Endometrial microvascular endothelial cells (primary cell): Measurements from ENCODE around the gene NOXA1. TPM values are rescaled to one million over a fixed set of nuclear protein-coding genes. Genes with fewer than 3 reads are reported as not detected.

ENCODE experiments used
- in situ Hi-C: cut with HindIII; loops from 2 replicates; pipeline ENCODE4 v1.10.0; 2017; ENCODE audit warnings: low sequenced_read_pairs, low pct_unique_long_range_greater_than_20kb; ENCODE audit errors: inconsistent ontology term
- total RNA-seq: library from RNA; depleted of rRNA; stranded (reverse); fragments of >200 nt; gene quantifications from one replicate; pipeline ENCODE4 v1.2.3, GENCODE V29; 2015; ENCODE audit errors: inconsistent ontology term

Gene NOXA1
- total RNA-seq, 1 donor from 2014 or later, result 0.74 TPM

DNA sequence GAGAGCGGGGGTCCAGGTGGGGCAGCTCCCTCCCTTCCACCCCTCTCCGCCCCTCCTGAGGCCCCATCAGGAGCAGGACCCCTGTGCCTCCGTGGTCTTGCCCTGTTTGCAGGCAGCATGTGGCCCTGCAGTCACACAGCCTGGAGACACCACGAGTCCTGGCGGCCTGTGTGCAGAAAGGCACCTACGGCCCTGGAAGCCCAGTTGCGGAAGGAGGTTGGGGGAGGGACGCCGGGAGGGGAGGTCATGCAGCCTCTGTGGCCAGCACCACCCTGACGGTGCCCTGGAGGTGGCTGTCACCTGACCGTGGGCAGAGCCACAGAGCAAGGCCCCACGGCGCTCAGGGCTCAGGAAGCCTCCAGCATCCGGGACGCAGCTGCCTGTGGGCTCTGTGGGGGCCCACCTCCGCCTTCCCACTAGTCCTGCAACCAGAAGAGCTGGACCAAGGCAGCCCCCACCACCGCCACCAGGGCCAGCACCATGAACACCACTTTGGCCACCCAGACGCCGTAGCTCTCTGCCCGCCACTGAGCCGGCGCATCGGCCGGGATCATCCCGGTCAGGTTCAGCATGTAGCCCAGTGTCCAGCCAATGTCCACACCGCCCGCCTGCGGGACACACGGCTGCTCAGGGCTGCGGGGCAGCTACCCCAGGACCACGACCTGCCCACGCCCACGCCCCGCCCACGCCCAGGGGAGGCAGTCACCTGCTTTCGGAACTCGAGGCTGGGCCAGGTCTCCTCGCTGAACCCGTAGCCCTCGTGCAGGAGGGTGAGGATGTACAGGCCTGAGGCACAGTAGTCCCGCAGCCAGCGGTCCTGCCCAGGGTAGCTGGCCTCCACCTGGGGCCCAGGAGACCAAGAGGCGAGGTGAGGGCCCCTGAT, 11.5 kb downstream of the NOXA1 start:
- in situ Hi-C loops, result no loop called here

DNA sequence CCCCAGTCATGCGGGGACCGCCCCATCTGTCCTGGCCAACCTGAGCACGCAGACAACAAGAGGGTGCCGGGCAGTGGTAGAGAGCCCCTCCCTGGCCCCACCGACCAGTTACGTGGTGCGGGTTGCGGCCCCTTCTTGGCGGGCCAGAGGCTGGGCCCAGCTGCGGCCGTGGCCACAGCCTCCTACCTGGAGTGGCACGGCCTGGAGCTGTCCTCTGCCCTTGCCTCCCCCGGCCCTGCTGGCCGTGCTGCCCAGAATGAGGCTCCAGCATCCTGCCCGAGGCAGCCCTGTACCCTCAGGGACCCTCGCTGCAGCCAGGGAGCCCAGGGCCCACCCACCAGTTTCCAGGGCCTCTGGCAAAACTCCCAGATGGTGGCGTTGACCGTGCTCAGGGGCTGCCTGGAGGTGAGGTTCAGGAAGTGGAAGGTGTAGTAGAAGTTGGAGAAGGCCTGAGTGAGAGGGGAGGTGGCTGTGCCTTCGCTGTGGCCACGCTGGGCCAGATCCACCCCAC, 12.2 kb downstream of the NOXA1 start:
- in situ Hi-C loops, result no loop called here

GRCh38 chr9:137435980-137436760, 13.0 kb downstream of the NOXA1 start:
- in situ Hi-C loops, result no loop called here

DNA sequence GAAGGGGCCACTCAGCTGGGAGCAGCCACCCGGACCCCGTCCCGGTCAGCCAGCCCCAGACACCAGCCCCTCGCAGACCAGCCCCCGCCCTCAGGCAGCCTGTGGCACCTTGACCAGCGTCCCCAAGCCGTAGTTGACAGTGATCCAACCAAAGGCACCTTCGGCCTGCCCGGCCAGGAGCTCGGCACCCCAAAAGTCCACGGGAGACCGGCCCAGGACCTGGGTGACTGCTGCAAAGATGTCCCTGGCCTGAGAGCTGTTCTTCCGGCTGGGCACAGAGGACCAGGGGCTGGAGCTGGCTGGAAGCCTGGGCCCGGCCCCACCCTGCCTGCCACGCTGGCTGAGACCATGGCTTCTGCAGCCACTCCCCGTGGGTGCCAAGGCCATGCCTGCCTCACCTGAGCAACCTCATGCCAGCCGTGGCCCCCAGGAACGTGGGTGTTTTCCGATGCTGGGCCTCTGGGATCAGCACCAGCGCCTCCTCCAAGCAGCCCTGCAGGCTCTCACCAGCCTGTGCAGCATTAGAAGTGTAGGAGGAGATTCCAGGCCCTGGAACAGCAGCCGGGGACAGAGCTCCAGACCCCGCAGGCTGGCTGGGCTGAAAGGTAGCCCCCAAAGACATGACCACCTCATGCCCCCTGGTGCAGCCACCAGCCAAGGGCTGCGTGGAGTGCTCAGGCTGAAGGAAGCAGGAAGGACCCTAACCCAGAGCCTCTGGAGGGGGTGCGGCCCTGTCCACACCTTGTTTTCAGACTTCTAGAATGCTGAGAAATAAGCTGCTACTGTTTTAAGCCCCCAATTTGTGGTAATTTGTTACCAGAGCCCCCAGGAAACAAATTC, 13.8 kb downstream of the NOXA1 start:
- in situ Hi-C loops, result no loop called here

- in situ Hi-C loops, result no loop called here
These were observed 14.7 kb downstream of the NOXA1 start for GRCh38 chr9:137437691-137438590.

- in situ Hi-C loops, result no loop called here
These were observed 15.5 kb downstream of the NOXA1 start for GRCh38 chr9:137438591-137439157.

DNA sequence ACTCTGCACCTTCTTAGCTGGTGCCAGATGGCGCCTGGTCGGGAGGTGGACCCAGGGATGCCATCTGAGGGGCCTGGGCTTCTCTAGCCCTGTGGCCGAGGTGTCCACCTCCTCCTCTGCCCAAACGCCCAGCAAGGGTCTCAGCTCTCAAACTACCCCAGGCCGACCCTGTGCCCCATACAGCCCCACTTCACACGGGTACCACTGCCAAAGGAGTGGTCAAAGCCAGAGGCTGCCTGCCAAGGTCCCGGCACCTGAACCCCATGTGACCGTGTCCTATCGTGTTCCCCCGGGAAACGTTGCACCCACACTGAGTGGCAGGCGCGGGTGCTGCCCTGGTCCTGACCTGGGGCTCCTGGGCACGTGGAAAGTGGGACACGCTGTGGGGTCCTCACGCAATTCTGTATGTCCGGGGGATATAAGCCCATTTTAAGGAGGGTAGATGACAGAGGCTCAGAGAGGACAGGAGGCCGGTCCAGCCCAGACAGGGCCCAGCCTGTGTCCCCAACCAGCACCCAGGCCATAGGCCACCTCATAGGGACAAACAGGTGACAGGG, 16.0 kb downstream of the NOXA1 start:
- in situ Hi-C loops, result no loop called here

DNA sequence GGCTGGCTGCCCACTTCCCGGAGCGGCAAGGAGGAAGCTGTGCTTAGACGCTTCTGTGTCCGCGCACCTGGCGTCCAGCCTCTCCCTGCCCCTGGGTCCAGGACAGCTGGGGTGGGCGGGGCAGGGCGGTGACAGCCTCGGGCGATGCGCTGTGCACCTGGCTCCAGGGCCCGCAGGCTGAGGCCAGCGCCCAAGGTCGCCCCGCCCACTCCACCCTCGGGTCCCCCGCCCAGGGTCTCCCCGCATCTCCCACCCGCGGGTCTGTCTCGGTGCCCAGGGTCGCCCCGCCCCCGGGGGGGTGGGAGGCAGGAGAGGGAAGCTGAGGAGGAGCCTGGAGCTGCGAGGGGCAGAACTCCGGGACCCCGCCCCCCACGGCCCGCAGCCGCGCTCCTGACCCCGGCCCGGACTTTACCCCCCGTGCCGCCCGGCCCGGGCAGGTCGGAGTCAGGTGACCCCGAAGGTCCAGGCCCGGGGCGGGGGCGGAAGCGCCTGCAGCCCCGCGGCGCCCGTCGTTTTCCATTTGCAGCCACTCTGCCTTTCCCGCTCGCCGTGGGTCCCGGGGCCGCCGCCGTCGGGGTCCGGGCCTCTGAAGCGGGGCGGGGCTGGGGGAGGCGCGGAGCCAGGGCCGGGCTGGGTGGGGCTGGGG, 18.2 kb downstream of the NOXA1 start, which contains the start of gene ENTPD8:
Gene ENTPD8 (minus strand): TSS at position 69 of the 646 bp plus-strand sequence. CDS start 3,072 bp downstream, outside the sequence.
- in situ Hi-C loops, result no loop called here

DNA sequence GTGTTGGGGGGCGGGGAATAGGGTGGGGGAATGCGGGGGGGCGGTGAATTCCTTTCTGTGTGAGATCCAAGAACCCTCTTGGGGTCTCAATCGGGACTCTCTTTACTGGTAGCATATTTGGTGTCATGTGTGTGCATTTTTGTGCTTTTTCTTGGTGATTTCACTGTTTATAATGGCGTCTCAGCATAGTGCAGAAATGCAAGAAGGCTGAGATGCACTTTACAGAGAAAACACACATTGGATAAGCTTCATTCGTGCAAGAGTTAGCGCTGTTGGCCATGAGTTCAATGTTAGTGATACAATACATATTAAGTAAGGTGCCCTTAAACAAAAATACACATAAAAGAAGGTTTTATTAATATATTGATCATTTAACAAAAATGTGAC, 18.7 kb downstream of the NOXA1 start:
- in situ Hi-C loops, result no loop called here

DNA sequence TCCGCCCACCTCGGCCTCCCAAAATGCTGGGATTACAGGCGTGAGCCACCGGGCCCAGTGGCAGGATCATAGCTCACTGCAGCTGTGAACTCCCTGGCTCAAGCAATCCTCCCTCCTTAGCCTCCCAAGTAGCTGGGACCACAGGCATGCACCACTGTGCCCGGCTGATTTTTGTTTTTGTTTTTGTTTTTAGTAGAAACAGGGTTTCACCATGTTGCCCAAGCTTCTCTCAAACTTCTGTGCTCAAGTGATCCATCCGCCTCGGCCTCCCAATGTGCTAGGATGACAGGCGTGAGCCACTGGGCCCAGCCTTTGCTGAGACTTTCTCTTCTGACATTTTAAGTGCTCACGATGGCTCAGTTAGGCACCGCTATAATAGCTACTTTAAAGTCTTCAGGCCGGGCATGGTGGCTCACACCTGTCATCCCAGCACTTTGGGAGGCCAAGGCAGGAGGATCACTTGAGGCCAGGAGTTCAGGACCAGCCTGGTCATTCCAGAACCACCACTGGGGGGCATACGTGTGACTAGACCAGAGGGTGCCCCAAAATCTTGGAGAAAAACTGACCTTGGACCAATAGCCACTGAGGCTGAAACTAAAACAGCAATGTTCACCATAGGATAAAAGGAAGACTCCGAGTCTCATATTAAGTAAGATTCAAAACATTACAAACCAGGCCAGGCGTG, 21.1 kb downstream of the NOXA1 start:
- in situ Hi-C loops, result no loop called here

DNA sequence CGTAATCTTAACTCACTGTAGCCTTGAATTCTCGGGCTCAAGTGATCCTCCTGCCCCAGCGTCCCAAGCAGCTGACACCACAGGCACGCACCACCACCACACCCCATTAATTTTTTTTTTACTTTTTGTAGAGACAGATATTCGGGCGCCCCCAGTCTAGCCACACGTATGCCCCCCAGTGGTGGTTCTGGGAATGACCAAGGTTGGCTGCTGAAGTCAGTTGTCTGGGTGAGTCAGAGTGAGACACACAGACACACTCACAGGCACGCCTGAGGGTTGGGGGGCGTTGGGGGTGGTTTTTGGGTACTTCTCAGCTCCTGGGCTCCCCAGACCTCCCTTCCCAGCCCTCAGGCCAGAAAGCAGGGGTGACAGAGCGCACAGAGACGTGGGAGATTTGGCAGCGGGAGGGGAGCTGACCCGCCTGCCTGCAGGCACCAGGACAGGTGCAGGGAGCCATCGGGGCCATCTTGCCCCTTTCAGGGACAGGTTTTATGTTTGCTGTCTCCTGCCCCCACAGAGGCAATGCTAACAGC, 22.1 kb downstream of the NOXA1 start:
- in situ Hi-C loops, result no loop called here

DNA sequence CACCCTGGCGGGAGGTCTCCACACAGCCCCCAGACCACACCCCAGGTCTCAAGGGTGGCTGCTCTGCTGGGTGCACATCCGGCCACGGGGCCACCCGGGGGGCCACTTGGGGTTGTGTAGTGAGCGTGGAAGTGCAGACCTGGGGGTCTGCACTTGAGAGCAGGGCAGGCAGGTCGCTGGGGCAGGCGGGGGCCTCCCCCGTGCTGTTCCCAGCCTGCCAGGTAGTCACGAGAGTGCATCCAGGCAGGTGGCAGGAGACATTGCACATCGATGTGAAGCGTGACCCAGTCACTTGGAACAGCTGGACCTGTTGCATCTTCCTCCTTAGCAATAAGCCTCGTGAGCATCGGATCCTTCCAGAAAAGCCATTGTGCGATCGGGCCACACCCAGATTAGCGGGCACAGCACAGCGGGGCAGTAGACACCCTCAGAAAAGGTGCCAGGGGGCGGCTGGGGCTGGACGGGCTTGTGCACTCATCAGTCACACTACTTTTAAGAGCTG, 22.8 kb downstream of the NOXA1 start:
- in situ Hi-C loops, result no loop called here

DNA sequence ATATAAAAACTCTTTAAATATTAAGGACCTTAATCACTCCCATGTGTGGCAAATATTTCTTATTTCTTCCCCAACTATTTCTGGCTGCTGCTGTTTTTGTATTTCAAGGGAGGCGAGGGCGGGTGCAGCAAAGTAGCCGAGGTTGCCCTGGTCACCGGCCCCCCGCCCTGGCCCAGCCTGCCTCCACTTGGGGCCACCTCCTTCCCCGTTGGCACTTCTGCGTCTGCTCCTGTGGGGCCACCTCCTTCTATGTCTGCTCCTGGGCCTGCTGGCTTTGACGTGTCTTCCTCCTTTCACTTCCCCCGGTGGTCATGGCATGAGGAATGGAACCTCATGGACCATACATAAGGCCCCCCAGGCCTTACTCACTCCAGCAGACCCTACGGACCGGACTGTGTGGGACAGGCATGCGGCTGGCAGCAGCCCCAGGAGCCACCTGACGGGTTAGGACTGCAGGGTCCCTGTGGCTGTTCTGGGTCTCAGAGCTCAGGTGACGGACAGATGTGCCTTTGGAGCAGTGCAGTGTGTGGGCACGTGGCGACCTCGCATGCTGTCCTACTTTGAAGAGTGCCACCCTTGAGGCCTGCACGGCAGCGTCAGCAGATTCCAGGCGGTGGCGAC, 23.8 kb downstream of the NOXA1 start:
- in situ Hi-C loops, result no loop called here

DNA sequence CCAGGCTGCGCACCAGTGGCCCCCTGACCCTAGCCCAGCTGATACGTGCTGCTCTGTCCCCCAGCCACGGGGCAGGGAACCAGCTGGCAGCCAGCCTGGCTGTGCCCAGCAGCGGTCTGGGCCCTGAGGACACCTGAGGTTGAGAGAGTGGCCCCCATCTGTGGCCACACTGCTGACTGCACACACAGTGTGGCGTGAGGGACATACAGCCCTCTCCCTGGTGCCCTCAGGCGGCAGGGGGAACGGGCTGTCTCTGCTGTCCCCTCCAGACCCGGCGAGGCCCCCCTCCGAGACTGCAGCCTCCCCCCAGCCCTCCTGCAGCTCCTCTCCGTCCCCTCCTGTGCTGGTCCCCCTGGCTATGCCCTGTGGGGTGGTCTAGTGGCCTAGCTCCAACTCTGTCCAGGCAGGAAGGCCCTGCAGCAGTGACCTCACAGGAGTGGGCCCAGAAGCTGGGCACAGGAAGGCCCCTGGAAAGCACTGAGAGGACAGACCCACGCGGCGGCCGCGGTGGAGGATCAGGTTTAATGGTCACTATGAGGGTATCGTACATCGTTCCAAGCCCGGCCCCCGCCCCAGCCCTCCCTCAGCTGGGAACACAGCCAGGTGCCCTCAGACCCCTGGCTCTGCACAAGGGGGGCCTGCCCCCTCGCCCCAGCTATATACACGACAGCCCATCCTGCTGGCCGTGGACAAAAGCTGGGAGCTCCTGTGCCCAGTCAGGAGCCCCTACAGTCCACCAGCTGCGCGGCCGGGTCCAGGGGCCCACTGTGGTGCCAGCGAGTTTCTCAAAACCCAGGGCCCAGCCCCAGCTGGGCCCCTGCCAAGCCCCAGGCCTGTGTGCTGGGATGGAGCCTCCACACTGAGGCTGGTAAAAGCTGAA, 24.8 kb downstream of the NOXA1 start:
- in situ Hi-C loops, result no loop called here

DNA sequence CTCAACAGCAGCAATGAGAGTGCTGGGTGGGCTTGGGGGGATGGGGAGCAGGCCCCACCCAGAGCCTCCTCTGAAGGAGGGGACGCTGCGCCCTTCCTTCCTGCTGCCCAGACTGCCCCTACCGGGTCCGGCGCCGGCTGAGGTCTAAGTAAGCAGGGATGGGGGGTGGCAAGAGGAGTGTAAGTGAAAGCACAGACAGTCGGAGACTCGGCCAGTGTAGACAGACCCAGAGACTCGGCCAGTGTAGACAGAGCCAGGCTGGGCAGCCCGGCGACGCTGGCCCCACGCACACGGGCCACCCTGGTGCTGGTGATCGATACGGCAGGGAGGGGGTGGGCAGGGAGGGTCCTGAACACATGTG, 25.4 kb downstream of the NOXA1 start:
- in situ Hi-C loops, result no loop called here
